ENCODE data around the gene TNFRSF14. TPM values are rescaled to one million over a fixed set of nuclear protein-coding genes. Genes with fewer than 3 reads are reported as not detected.

TNFRSF14 gene
- total RNA-seq, 2 experiments from 2014 or later: 131 to 134 TPM

- no peak for DNase-seq
- Mint-ChIP-seq H3K4me3 (peak overlapping the region; percentile 85), H3K9me3 (no peaks in the 10 kb centered on the region), H3K27ac (peak overlapping the region; percentile 74), H3K4me1 (peaks cover 26% of the 10 kb centered on the region), H3K27me3 (no peaks in the 10 kb centered on the region), H3K36me3 (peaks cover 2% of the 10 kb centered on the region)
- no peak for ATAC-seq (ENCODE audit: low read depth)
- POLR2A ChIA-PET: interaction anchor here (0.6 to 7.8 kb wide), 11 partner anchors 9 to 392 kb away, joined by 3 to 231 read pairs (median 4); partner anchors contain the start of genes FAAP20, PANK4, PEX10 and TNFRSF14
Measured at GRCh38 chr1:2587071-2587859, 31.1 kb downstream of the TNFRSF14 start.

GRCh38 chr1:2587860-2588571, 31.8 kb downstream of the TNFRSF14 start:
- no peak for DNase-seq
- peak overlapping the region; percentile 58 for H3K27ac Mint-ChIP-seq
- POLR2A ChIA-PET: interaction anchor here (0.9 to 7.8 kb wide), 7 partner anchors 8 to 63 kb away, joined by 3 to 231 read pairs (median 5); partner anchors contain the start of genes PANK4 and TNFRSF14
- no peaks in the 10 kb centered on the region for H3K9me3 Mint-ChIP-seq
- H3K36me3 Mint-ChIP-seq: peaks cover 2% of the 10 kb centered on the region
- no peaks in the 10 kb centered on the region for H3K27me3 Mint-ChIP-seq
- H3K4me1 Mint-ChIP-seq: peaks cover 25% of the 10 kb centered on the region
- peak overlapping the region; percentile 85 for H3K4me3 Mint-ChIP-seq
- no peak for ATAC-seq (ENCODE audit: low read depth)

- Mint-ChIP-seq H3K27ac (no peak overlapping the region), H3K36me3 (peaks cover 2% of the 10 kb centered on the region), H3K4me3 (no peak overlapping the region), H3K27me3 (no peaks in the 10 kb centered on the region), H3K4me1 (peaks cover 17% of the 10 kb centered on the region), H3K9me3 (no peaks in the 10 kb centered on the region)
- DNase-seq: no peak
- POLR2A ChIA-PET: interaction anchor here (0.6 to 7.8 kb wide), 3 partner anchors 29 to 400 kb away, joined by 3 to 231 read pairs (median 3); partner anchors contain the start of gene TNFRSF14
- no peak for ATAC-seq (ENCODE audit: low read depth)
Measured at GRCh38 chr1:2588661-2589430, 32.7 kb downstream of the TNFRSF14 start.

- POLR2A ChIA-PET: interaction anchor here (0.6 to 7.8 kb wide), 2 partner anchors 30 to 401 kb away, joined by 3 to 231 read pairs; partner anchors contain the start of gene TNFRSF14
Measured at GRCh38 chr1:2589431-2590232, 33.5 kb downstream of the TNFRSF14 start.

GRCh38 chr1:2590233-2591141, 34.3 kb downstream of the TNFRSF14 start:
- peaks cover 2% of the 10 kb centered on the region for H3K36me3 Mint-ChIP-seq
- no peaks in the 10 kb centered on the region for H3K27me3 Mint-ChIP-seq
- peaks cover 5% of the 10 kb centered on the region for H3K4me1 Mint-ChIP-seq
- POLR2A ChIA-PET: no interaction called here
- H3K9me3 Mint-ChIP-seq: no peaks in the 10 kb centered on the region
- no peak overlapping the region for H3K27ac Mint-ChIP-seq
- no peak for ATAC-seq (ENCODE audit: low read depth)
- no peak overlapping the region for H3K4me3 Mint-ChIP-seq
- peak; percentile 30 for DNase-seq

More at GRCh38 chr1:2589431-2590232, 33.5 kb downstream of the TNFRSF14 start:
- peaks cover 2% of the 10 kb centered on the region for H3K36me3 Mint-ChIP-seq
- DNase-seq (peak; percentile 27), ATAC-seq (ENCODE audit: low read depth) (no peak)
- H3K4me1 Mint-ChIP-seq: peaks cover 10% of the 10 kb centered on the region
- no peak overlapping the region for H3K4me3 Mint-ChIP-seq
- H3K27me3 Mint-ChIP-seq: no peaks in the 10 kb centered on the region
- H3K27ac Mint-ChIP-seq: no peak overlapping the region
- no peaks in the 10 kb centered on the region for H3K9me3 Mint-ChIP-seq

- Mint-ChIP-seq H3K9me3 (no peaks in the 10 kb centered on the region), H3K27ac (no peak overlapping the region), H3K4me1 (peaks cover 5% of the 10 kb centered on the region), H3K36me3 (peaks cover 2% of the 10 kb centered on the region), H3K4me3 (no peak overlapping the region), H3K27me3 (no peaks in the 10 kb centered on the region)
- ATAC-seq (ENCODE audit: low read depth): no peak
- peak; percentile 3 for DNase-seq
- POLR2A ChIA-PET: no interaction called here
Measured at GRCh38 chr1:2591233-2591580, 35.0 kb downstream of the TNFRSF14 start.

GRCh38 chr1:2591581-2592261, 35.5 kb downstream of the TNFRSF14 start:
- H3K27me3 Mint-ChIP-seq: no peaks in the 10 kb centered on the region
- POLR2A ChIA-PET: no interaction called here
- ATAC-seq (ENCODE audit: low read depth): no peak
- H3K4me3 Mint-ChIP-seq: no peak overlapping the region
- DNase-seq: peak; percentile 30
- peak overlapping the region; percentile 34 for H3K27ac Mint-ChIP-seq
- no peaks in the 10 kb centered on the region for H3K9me3 Mint-ChIP-seq
- peaks cover 2% of the 10 kb centered on the region for H3K36me3 Mint-ChIP-seq
- H3K4me1 Mint-ChIP-seq: peaks cover 5% of the 10 kb centered on the region

- Mint-ChIP-seq H3K27me3 (no peaks in the 10 kb centered on the region), H3K4me3 (peak overlapping the region; percentile 73), H3K27ac (peak overlapping the region; percentile 78), H3K4me1 (peaks cover 3% of the 10 kb centered on the region), H3K9me3 (no peaks in the 10 kb centered on the region), H3K36me3 (peaks cover 2% of the 10 kb centered on the region)
- ATAC-seq (ENCODE audit: low read depth): peak; percentile 53
- DNase-seq: peak; percentile 31
- POLR2A ChIA-PET: no interaction called here
Measured at GRCh38 chr1:2592672-2593071, 36.5 kb downstream of the TNFRSF14 start.

- ATAC-seq (ENCODE audit: low read depth) (no peak), DNase-seq (peak; percentile 32)
- peaks cover 3% of the 10 kb centered on the region for H3K4me1 Mint-ChIP-seq
Measured at GRCh38 chr1:2593251-2593878, 37.2 kb downstream of the TNFRSF14 start.

GRCh38 chr1:2594001-2594640, 38.0 kb downstream of the TNFRSF14 start:
- Mint-ChIP-seq H3K4me1 (peaks cover 3% of the 10 kb centered on the region), H3K4me3 (no peak overlapping the region), H3K27ac (no peak overlapping the region), H3K36me3 (peaks cover 2% of the 10 kb centered on the region), H3K9me3 (no peaks in the 10 kb centered on the region), H3K27me3 (no peaks in the 10 kb centered on the region)
- POLR2A ChIA-PET: interaction anchor here (1.0 kb wide), 1 partner anchor 46 kb away, joined by 3 read pairs; no protein-coding TSS in a partner anchor
- DNase-seq: no peak
- ATAC-seq (ENCODE audit: low read depth): no peak

More at GRCh38 chr1:2593251-2593878, 37.2 kb downstream of the TNFRSF14 start:
- Mint-ChIP-seq H3K27ac (no peak overlapping the region), H3K36me3 (peaks cover 2% of the 10 kb centered on the region), H3K9me3 (no peaks in the 10 kb centered on the region), H3K27me3 (no peaks in the 10 kb centered on the region), H3K4me3 (no peak overlapping the region)
- POLR2A ChIA-PET: no interaction called here

Data from activated naive CD8-positive, alpha-beta T cell treated with anti-CD3 and anti-CD28 coated beads, Interleukin-2, amount 10 ng/mL, durations not matched to agents 7 days and 5 days (primary cell).